ENCODE data around the gene GSK3B. TPM values are rescaled to one million over a fixed set of nuclear protein-coding genes. Genes with fewer than 3 reads are reported as not detected.
A peak's percentile ranks its signal among the peaks of the same experiment; 100 is the strongest.

GSK3B gene
- total RNA-seq, 1 experiment from 2014 or later: 50.0 TPM

DNA sequence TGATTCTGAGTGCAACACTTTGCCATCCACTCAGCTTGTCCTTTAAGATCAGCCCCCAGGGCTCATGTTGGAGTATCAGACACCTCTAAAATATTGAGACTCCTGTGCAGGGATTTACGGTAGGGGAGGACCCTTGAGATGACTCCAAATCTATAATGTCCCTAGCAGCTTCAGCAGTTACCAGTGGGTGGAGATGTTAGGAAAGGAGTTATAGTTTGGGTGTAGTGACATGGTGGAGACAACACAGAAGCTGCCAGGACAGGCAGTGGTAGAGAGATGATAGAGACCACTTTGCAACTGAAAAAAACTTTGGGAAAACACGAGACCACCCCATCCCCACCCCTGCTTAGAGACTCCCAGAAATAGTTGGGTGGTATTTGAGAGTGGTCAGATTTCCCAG lies 43.3 kb upstream of the GSK3B start:
- H2AFZ ChIP-seq (ENCODE audit: low read depth, low read length, poor library complexity, severe bottlenecking): peak overlapping the region; percentile 9
- H3K4me1 ChIP-seq (ENCODE audit: control insufficient read depth in 1 of 2, insufficient read depth in 2 of 2, low read length in 2 of 2): peaks cover 0 to 10% of the 10 kb centered on the region in 2 experiments; a peak in 2 of 4 replicates
- intact Hi-C loops (cut with micrococcal nuclease): no loop called here
- H3K9me2 ChIP-seq (ENCODE audit: insufficient read depth): no peaks in the 10 kb centered on the region
- H3K27ac ChIP-seq (ENCODE audit: low read depth, low read length): no peak overlapping the region
- H3K36me3 ChIP-seq (ENCODE audit: control insufficient read depth in 1 of 2, insufficient read depth in 2 of 2, low read length in 2 of 2): no peaks in the 10 kb centered on the region
- no peak overlapping the region for H3K4me3 ChIP-seq (replicated peaks in 1 of 2; ENCODE audit: low read depth in 1 of 2, low read length in 2 of 2)
- H3K9me3 ChIP-seq (ENCODE audit: control insufficient read depth in 1 of 2, insufficient read depth in 1 of 2, low read depth in 1 of 2, low read length in 2 of 2): no peaks in the 10 kb centered on the region
- 0 out of 2 replicates have a peak, but pooled peaks have one; percentile 36 for ATAC-seq
- H3K4me2 ChIP-seq (ENCODE audit: low read length): no peak overlapping the region
- H3K27me3 ChIP-seq (ENCODE audit: insufficient read depth, low read length): no peaks in the 10 kb centered on the region
- H4K20me1 ChIP-seq (ENCODE audit: insufficient read depth): no peaks in the 10 kb centered on the region
- TF ChIP-seq EZH2phosphoT487 (IDR thresholded peaks at IDR 0.05; ENCODE audit: borderline replicate concordance): no peak
- TF ChIP-seq, protein P1, sequence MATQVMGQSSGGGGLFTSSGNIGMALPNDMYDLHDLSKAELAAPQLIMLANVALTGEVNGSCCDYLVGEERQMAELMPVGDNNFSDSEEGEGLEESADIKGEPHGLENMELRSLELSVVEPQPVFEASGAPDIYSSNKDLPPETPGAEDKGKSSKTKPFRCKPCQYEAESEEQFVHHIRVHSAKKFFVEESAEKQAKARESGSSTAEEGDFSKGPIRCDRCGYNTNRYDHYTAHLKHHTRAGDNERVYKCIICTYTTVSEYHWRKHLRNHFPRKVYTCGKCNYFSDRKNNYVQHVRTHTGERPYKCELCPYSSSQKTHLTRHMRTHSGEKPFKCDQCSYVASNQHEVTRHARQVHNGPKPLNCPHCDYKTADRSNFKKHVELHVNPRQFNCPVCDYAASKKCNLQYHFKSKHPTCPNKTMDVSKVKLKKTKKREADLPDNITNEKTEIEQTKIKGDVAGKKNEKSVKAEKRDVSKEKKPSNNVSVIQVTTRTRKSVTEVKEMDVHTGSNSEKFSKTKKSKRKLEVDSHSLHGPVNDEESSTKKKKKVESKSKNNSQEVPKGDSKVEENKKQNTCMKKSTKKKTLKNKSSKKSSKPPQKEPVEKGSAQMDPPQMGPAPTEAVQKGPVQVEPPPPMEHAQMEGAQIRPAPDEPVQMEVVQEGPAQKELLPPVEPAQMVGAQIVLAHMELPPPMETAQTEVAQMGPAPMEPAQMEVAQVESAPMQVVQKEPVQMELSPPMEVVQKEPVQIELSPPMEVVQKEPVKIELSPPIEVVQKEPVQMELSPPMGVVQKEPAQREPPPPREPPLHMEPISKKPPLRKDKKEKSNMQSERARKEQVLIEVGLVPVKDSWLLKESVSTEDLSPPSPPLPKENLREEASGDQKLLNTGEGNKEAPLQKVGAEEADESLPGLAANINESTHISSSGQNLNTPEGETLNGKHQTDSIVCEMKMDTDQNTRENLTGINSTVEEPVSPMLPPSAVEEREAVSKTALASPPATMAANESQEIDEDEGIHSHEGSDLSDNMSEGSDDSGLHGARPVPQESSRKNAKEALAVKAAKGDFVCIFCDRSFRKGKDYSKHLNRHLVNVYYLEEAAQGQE (IDR thresholded peaks at IDR 0.05; ENCODE audit: low read depth): no peak
- no peak for TF ChIP-seq CBX3 (IDR thresholded peaks at IDR 0.05; ENCODE audit: low read depth)
- no peak for TF ChIP-seq ZFX (IDR thresholded peaks at IDR 0.05)
- no peak for TF ChIP-seq ELF1 (IDR thresholded peaks at IDR 0.05; ENCODE audit: borderline replicate concordance, low read depth)
- RAD21 ChIA-PET (ENCODE audit: low non-redundant PET in 1 of 2, low total read pairs in 2 of 2, uncharacterized antibody in 2 of 2, unreplicated experiment in 2 of 2): no interaction called here
- H3K9ac ChIP-seq (ENCODE audit: low read length): no peak overlapping the region
- H3K79me2 ChIP-seq (ENCODE audit: insufficient read depth, low read length): no peaks in the 10 kb centered on the region
- BruUV-seq (replicated peaks): no TSS peak
- POLR2A ChIA-PET: no interaction called here
- DNase-seq (ENCODE audit: low read depth, low spot score): no peak
- CTCF ChIA-PET: interaction anchor here (0.8 kb wide), 1 partner anchor 10 kb away, joined by 4 read pairs; no protein-coding TSS in a partner anchor

DNA sequence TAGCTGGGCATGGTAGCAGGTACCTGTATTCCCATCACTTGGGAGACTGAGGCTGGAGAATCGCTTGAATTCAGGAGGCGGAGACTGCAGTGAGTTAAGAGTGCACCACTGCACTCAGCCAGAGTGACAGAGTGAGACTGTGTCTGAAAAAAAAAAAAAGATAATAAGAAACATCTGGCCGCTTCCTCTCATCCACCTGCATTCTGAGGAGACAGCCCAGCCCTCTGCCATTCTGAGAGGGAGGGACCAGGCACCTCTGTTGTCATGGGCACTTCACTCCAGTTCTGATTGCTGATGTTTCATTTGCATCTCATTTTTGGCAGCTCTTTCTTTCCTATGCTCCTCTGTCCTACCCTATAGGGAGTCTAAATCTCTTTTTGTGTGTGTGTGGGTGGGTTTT lies 36.4 kb upstream of the GSK3B start:
- ChIA-PET POLR2A (no interaction called here), CTCF (no interaction called here), RAD21 (ENCODE audit: low non-redundant PET in 1 of 2, low total read pairs in 2 of 2, uncharacterized antibody in 2 of 2, unreplicated experiment in 2 of 2) (no interaction called here)
- Histone ChIP-seq H3K27ac (ENCODE audit: low read depth, low read length) (no peak overlapping the region), H3K27me3 (ENCODE audit: insufficient read depth, low read length) (no peaks in the 10 kb centered on the region), H3K4me3 (replicated peaks in 1 of 2; ENCODE audit: low read depth in 1 of 2, low read length in 2 of 2) (no peak overlapping the region), H4K20me1 (ENCODE audit: insufficient read depth) (no peaks in the 10 kb centered on the region), H3K9me3 (ENCODE audit: control insufficient read depth in 1 of 2, insufficient read depth in 1 of 2, low read depth in 1 of 2, low read length in 2 of 2) (no peaks in the 10 kb centered on the region), H3K9ac (ENCODE audit: low read length) (no peak overlapping the region), H2AFZ (ENCODE audit: low read depth, low read length, poor library complexity, severe bottlenecking) (no peak overlapping the region), H3K36me3 (ENCODE audit: control insufficient read depth in 1 of 2, insufficient read depth in 2 of 2, low read length in 2 of 2) (no peaks in the 10 kb centered on the region), H3K79me2 (ENCODE audit: insufficient read depth, low read length) (no peaks in the 10 kb centered on the region), H3K9me2 (ENCODE audit: insufficient read depth) (no peaks in the 10 kb centered on the region), H3K4me2 (ENCODE audit: low read length) (no peak overlapping the region), H3K4me1 (ENCODE audit: control insufficient read depth in 1 of 2, insufficient read depth in 2 of 2, low read length in 2 of 2) (peaks cover 0 to 9% of the 10 kb centered on the region in 2 experiments; a peak in 2 of 4 replicates)
- DNase-seq (ENCODE audit: low read depth, low spot score) (no peak), ATAC-seq (no peak)
- intact Hi-C loops (cut with micrococcal nuclease): no loop called here
- BruUV-seq (replicated peaks): no TSS peak
- no peak for TF ChIP-seq EZH2 (IDR thresholded peaks at IDR 0.05)
- TF ChIP-seq POLR2AphosphoS5 (IDR thresholded peaks at IDR 0.05; ENCODE audit: low read depth, low read length): no peak
- TF ChIP-seq SRF (IDR thresholded peaks at IDR 0.05; ENCODE audit: low read depth): no peak
- TF ChIP-seq SIN3A (IDR thresholded peaks at IDR 0.05; ENCODE audit: low read depth): no peak
- no peak for TF ChIP-seq RAD21 (IDR thresholded peaks at IDR 0.05; ENCODE audit: low read depth)
- TF ChIP-seq, protein P2, sequence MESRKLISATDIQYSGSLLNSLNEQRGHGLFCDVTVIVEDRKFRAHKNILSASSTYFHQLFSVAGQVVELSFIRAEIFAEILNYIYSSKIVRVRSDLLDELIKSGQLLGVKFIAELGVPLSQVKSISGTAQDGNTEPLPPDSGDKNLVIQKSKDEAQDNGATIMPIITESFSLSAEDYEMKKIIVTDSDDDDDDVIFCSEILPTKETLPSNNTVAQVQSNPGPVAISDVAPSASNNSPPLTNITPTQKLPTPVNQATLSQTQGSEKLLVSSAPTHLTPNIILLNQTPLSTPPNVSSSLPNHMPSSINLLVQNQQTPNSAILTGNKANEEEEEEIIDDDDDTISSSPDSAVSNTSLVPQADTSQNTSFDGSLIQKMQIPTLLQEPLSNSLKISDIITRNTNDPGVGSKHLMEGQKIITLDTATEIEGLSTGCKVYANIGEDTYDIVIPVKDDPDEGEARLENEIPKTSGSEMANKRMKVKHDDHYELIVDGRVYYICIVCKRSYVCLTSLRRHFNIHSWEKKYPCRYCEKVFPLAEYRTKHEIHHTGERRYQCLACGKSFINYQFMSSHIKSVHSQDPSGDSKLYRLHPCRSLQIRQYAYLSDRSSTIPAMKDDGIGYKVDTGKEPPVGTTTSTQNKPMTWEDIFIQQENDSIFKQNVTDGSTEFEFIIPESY (IDR thresholded peaks at IDR 0.05; ENCODE audit: extremely low read depth, insufficient replicate concordance, low read length): no peak
- TF ChIP-seq ZFX (IDR thresholded peaks at IDR 0.05): no peak
- no peak for TF ChIP-seq EGR1 (IDR thresholded peaks at IDR 0.05; ENCODE audit: low read depth)
- no peak for TF ChIP-seq JUND (IDR thresholded peaks at IDR 0.05)
- TF ChIP-seq, protein P3, sequence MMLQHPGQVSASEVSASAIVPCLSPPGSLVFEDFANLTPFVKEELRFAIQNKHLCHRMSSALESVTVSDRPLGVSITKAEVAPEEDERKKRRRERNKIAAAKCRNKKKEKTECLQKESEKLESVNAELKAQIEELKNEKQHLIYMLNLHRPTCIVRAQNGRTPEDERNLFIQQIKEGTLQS (IDR thresholded peaks at IDR 0.05): no peak

Data from HCT116 (cell line).